Psoas muscle (tissue), 8 donors: ENCODE results near the gene KLK5. TPM values are rescaled to one million over a fixed set of nuclear protein-coding genes. Genes with fewer than 3 reads are reported as not detected.

ENCODE experiments used
- ATAC-seq, 4 donors: fragments of 200-7000 bp; cut with Tn5 transposase; one replicate each; pipeline ENCODE4 v1.9.1; 2020; ENCODE audit warnings: moderate library complexity in 3 of 4, mild to moderate bottlenecking in 2 of 4
- DNase-seq, 2 donors: peaks; one replicate each; pipeline ENCODE4 v3.0.0-alpha.2; 2020
- H3K27ac ChIP-seq: fragments of 200-600 bp; one replicate; pipeline ENCODE4 v1.8.0; 2022
- H3K27me3 ChIP-seq, 3 donors: fragments of 200-600 bp in 1 of 3; one replicate each; pipeline versions ENCODE4 v1.6.1 to v1.8.0; 2013 to 2022; ENCODE audit warnings: low read length in 2 of 3, mild to moderate bottlenecking in 2 of 3, moderate library complexity in 1 of 3; ENCODE audit not compliant: insufficient read depth in 3 of 3
- H3K36me3 ChIP-seq, 2 donors: fragments of 200-600 bp in 1 of 2; one replicate each; pipeline versions ENCODE4 v1.6.1 to v1.8.0; 2013 to 2022; ENCODE audit warnings: low read depth in 1 of 2, mild to moderate bottlenecking in 1 of 2, moderate library complexity in 1 of 2; ENCODE audit not compliant: insufficient read depth in 1 of 2
- H3K4me1 ChIP-seq: fragments of 200-600 bp; one replicate; pipeline ENCODE4 v1.8.0; 2022
- H3K4me3 ChIP-seq: fragments of 200-600 bp; one replicate; pipeline ENCODE4 v1.8.0; 2022; ENCODE audit warnings: mild to moderate bottlenecking
- H3K9me3 ChIP-seq: fragments of 200-600 bp; one replicate; pipeline ENCODE4 v1.8.0; 2022
- CTCF ChIP-seq: fragments of 200-600 bp; IDR thresholded peaks from one replicate; pipeline ENCODE4 v1.8.0; 2022; ENCODE audit warnings: antibody characterized with exemption
- WGBS, 3 donors: extraction: QIAGEN DNeasy Blood & Tissue Kit; methylation state at CpG; one replicate each; pipeline versions ENCODE4 v1.1.6 to v1.1.7; 2013; 5-methylcytosine and 5-hydroxymethylcytosine counted together
- intact Hi-C, 2 donors: fragments of 100-400 bp; cut with DNase I; formaldehyde crosslinking; loops; one replicate each; pipeline versions ENCODE4 v1.11.0 to v1.14.2; 2022
- polyA plus RNA-seq, 3 donors: library from polyadenylated mRNA; stranded (reverse); fragments of 200-250 nt; gene quantifications; one replicate each; pipeline ENCODE4 v1.2.3, GENCODE V29; 2013
- total RNA-seq, 4 donors: library from RNA; stranded (reverse); fragmentation: NEBNext Ultra II Directional in 2 of 4; extraction: Animal tissue kit (Norgen Biotek cat#: 25700) in 2 of 4; gene quantifications; one replicate each; pipeline versions ENCODE4 v1.2.1 to v1.2.4, GENCODE V29; 2021 to 2023
- donor health status: healthy with polysubstance abuse.
- donor health status: DM: no; HTN: no; CAD: no; lungs with moderate emphysema.
- donor health status: Bipolar disorder and iron deficiency.
- donor health status: healthy.
- donor health status: DM: yes; HTN: yes; CAD: no.
- donor health status: DM: no; HTN: no; CAD: no.
- donor health status: DM: no; HTN: no; CAD: no.
- donor health status: DM: yes; HTN: yes; CAD: no.

Gene KLK5
- total and polyA plus RNA-seq, 7 donors = 0.05 TPM; not detected in 6

GRCh38 chr19:50983625-50984292 lies 30.9 kb upstream of the KLK5 start, which contains the start of gene KLK7:
TSS of gene KLK7 (minus strand) at chr19:50983917. CDS start at chr19:50982399, 1,518 bp downstream.
- ATAC-seq = no peak
- H3K27ac ChIP-seq = no peak within 1 kb of the TSS
- no peak within 1 kb of the TSS for H3K4me3 ChIP-seq
- no peaks in the 10 kb centered on the region for H3K4me1 ChIP-seq
- 15 to 24% (median 18%) methylated on average over 28 of the region's 28 CpGs for WGBS, 3 donors
- intact Hi-C loops = no loop called here
- DNase-seq = no peak
- peaks cover 6% of the 10 kb centered on the region for H3K9me3 ChIP-seq
- H3K36me3 ChIP-seq = no peaks in the 10 kb centered on the region
- peaks cover 0 to 6% (median 3%) of the 10 kb centered on the region in 3 donors for H3K27me3 ChIP-seq
- no peak for TF ChIP-seq CTCF

GRCh38 chr19:50982186-50982585 lies 29.3 kb upstream of the KLK5 start:
- no peak for ATAC-seq
- Histone ChIP-seq H3K36me3 (no peaks in the 10 kb centered on the region), H3K4me3 (no peak overlapping the region), H3K27ac (no peak overlapping the region), H3K27me3 (peaks cover 0 to 3% (median 2%) of the 10 kb centered on the region in 3 donors), H3K4me1 (no peaks in the 10 kb centered on the region), H3K9me3 (peaks cover 6% of the 10 kb centered on the region)
- TF ChIP-seq CTCF = no peak
- intact Hi-C loops = no loop called here
- no peak for DNase-seq
- 57 to 68% (median 65%) methylated on average over 3 to 4 of the region's 4 CpGs for WGBS, 3 donors

GRCh38 chr19:50981587-50982146 lies 28.8 kb upstream of the KLK5 start:
- H3K4me3 ChIP-seq = no peak overlapping the region
- WGBS, 3 donors = 48 to 62% (median 57%) methylated on average over 11 of the region's 11 CpGs
- ATAC-seq = no peak
- DNase-seq = no peak
- H3K4me1 ChIP-seq = no peaks in the 10 kb centered on the region
- TF ChIP-seq CTCF = no peak
- H3K27ac ChIP-seq = no peak overlapping the region
- no peaks in the 10 kb centered on the region for H3K36me3 ChIP-seq
- peaks cover 0 to 3% (median 2%) of the 10 kb centered on the region in 3 donors for H3K27me3 ChIP-seq
- peaks cover 6% of the 10 kb centered on the region for H3K9me3 ChIP-seq
- intact Hi-C loops = no loop called here

GRCh38 chr19:50980208-50980607 lies 27.4 kb upstream of the KLK5 start:
- ATAC-seq = no peak

More at GRCh38 chr19:50980208-50980607, 27.4 kb upstream of the KLK5 start:
- Histone ChIP-seq H3K4me3 (no peak overlapping the region), H3K27ac (no peak overlapping the region), H3K4me1 (no peaks in the 10 kb centered on the region), H3K27me3 (peaks cover 0 to 3% (median 2%) of the 10 kb centered on the region in 3 donors), H3K9me3 (no peaks in the 10 kb centered on the region), H3K36me3 (no peaks in the 10 kb centered on the region)
- 36 to 51% (median 50%) methylated on average over 12 to 13 of the region's 13 CpGs for WGBS, 3 donors
- no peak for DNase-seq
- intact Hi-C loops = no loop called here
- TF ChIP-seq CTCF = no peak
